ENCODE results near the gene DST.

Gene DST

DNA sequence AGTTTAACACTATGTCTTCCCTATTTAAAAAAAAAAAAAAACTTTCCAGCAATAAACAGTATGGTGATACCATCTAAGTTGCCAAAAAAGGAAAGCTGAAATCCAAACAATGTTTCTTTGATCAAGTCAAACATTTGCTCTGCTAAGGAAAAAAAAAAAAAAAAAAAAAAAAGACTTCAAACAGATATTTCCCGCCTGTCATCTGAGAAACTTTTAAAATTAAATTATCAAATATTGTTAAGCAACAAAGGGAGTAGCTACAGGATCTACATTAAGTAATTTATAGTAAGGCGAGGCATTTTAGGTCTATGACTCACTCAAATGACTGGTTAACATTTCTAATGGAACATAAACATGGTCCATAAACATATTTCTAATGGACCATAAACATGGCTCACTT is 121.2 kb downstream of the DST start:
- TF ChIP-seq ZNF274 (IDR thresholded peaks at IDR 0.05; ENCODE audit: low read depth, low read length): no peak
- H3K4me3 ChIP-seq (ENCODE audit: low read length): no peak overlapping the region

DNA sequence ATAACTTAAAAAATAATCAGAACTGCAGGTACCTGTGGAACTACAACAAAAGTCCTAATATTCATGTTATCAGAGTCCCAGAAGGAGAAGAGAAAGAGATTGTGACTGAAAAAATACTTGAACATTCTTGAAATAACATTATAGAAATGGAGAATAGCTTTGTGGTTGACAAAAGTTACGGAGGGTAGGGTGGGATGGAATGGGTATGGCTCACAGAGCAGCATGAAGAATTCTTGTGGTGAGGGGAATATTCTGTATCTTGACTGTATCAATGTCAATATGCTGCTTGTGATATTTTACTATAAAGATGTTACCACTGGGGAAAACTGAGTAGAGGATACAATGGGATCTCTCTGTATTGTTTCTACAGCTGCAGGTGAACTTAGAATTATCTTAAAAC is 122.5 kb downstream of the DST start:
- TF ChIP-seq ZNF274 (IDR thresholded peaks at IDR 0.05; ENCODE audit: low read depth, low read length): no peak
- no peak overlapping the region for H3K4me3 ChIP-seq (ENCODE audit: low read length)

DNA sequence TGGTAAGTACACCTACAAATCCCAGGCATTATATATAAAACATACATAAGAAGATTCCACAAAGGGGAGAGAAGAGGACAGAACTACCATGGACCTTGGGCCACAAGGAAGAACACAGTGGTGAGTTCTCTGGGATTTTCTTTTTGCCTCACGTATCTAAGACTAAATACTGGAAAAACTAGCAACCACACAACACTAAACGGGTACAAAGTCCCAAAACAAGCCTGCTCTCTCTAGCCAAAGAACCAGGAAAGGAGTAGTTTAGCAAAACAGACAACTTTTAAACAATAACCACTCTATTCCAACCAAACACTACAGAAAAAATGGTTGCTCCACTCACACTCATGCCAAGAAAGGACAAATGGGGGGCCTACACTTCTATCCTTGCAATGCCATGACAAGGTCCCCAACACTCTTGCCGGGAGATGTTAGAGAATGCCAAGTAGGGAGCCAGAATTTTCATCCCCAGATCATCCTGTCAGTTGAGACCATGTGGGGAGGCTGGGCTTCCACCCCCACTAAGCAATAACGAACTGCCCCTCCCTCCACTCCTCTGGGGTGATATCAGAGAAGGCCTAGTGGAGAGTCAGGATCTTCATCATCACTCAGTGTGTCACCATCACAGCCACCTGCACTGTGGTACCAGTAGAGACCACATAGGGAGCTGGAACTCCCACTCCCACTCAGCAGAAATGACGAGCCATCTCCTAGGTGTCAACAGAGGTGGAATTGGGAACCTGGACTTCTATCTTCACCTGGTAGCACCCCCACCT is 123.5 kb downstream of the DST start:
- no peak for TF ChIP-seq ZNF274 (IDR thresholded peaks at IDR 0.05; ENCODE audit: low read depth, low read length)

DNA sequence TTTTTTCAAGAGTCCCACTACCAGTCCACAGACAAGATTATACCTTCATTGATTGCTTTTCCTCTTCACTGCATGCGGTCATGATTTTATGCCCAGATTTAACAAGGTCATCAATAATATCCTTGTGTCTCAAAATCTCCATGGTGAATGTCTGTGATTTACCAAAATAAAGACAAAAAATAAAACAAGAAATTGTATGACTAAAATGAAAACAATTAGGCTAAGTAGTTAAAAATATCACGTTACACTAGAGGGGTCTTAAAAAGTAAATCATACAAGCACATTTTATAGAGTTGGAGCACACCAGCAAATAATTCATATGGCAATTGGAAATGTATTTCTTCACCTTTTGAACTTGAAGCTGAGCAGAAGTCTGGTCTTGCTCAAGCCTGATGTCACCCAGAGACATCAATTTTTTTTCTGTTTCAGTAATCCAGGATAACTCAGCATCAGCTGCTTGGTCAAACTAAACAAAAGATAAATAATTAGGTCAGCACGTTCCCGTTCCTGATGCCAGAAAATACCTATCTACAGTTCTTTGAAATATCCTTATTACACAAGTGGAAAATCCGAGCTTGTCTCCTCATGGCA is 125.4 kb downstream of the DST start:
- H3K4me3 ChIP-seq (ENCODE audit: low read length): no peak overlapping the region
- TF ChIP-seq ZNF274 (IDR thresholded peaks at IDR 0.05; ENCODE audit: low read depth, low read length): no peak

More for the DNA sequence above, 123.5 kb downstream of the DST start:
- no peak overlapping the region for H3K4me3 ChIP-seq (ENCODE audit: low read length)

DNA sequence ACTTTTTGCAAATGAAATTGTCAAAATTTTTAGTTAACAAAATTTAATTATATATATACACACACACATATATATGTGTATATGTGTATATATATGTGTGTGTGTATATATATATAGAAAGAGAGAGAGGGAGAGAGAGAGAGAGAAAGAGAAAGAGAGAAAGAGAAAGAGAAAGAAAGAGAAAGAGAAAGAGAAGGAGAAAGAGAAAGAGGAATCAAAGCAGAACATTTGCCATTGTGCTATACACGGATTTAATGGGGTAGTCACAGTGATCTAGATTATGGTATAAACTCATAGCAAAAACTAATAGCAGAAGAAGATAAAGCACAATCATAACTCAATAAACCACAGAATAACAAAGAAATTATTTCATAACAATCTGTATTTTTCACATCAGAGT is 126.7 kb downstream of the DST start:
- TF ChIP-seq ZNF274 (IDR thresholded peaks at IDR 0.05; ENCODE audit: low read depth, low read length): no peak
- H3K4me3 ChIP-seq (ENCODE audit: low read length): no peak overlapping the region

DNA sequence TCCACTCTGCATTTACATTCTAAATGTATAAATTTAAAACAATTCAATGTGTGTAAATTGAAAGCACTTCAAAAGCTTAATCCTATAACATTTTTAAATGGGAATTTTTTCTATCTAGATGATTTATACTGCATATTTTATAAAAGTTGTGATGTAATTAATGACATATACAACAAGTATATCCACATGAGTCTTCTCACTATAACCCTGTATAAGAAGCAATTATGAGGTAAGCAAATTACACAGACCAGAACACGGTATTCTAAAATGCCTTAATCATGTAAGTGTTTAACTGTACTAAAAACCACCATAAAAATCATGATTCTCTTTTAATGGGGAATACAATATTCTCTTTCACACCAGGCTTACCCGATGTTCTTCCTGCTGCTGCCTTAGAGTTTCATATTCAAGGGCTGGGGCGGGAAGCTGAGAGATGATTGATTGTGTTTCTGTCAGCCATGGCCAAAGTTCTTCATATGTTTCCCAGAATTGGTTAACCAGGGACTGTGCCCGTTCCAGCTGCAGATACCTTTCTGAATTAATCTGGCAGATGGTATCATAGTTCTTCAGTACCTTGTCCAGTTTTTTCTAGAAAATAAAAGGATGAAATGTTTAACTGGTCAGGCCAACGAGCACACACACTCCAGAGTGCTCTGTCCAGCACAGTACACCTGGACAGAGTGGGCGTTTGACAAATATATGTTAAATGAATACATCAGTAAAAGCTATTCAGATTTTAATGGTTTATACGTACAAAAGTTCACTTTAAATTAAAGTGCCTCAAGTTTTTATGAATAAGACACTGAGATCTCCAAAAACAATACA is 127.4 kb downstream of the DST start:
- TF ChIP-seq ZNF274 (IDR thresholded peaks at IDR 0.05; ENCODE audit: low read depth, low read length): no peak
- H3K4me3 ChIP-seq (ENCODE audit: low read length): no peak overlapping the region

DNA sequence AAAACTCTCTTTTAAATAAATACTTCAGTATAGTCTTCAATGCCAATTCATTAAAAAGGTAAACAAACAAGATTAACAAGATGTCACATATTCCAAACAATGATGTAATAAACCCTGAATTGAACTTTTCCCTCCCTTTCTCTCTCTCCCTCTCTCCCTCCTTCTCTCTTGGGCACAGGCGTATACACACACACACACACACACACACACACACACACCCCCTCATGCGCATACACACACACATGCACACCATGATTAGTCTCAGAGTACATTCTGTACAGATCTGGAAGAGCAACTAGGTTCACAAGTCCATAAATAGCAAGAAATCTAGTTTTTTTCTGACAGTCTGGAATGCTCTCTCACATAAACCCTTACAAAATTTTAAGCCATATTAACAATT is 128.3 kb downstream of the DST start:
- no peak overlapping the region for H3K4me3 ChIP-seq (ENCODE audit: low read length)
- no peak for TF ChIP-seq ZNF274 (IDR thresholded peaks at IDR 0.05; ENCODE audit: low read depth, low read length)

DNA sequence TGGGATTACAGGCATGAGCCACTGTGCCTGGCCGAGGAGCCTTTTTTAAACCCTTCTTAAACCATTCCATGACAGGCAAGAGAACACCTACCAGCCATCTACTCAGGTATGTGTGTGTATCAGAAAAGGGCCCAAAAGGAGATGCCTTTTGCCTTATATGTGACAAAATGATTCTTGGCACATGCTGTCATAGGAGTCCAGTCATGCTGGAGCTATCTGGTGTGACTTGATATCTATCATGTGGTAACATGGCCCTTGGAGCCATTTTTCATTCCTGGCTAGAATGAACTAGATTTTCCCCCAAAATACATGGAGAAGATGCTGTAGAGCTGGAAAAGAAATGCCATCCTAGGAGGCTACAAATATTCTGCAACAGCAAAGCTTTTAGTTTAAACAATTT is 129.1 kb downstream of the DST start:
- H3K4me3 ChIP-seq (ENCODE audit: low read length): no peak overlapping the region
- TF ChIP-seq ZNF274 (IDR thresholded peaks at IDR 0.05; ENCODE audit: low read depth, low read length): no peak

DNA sequence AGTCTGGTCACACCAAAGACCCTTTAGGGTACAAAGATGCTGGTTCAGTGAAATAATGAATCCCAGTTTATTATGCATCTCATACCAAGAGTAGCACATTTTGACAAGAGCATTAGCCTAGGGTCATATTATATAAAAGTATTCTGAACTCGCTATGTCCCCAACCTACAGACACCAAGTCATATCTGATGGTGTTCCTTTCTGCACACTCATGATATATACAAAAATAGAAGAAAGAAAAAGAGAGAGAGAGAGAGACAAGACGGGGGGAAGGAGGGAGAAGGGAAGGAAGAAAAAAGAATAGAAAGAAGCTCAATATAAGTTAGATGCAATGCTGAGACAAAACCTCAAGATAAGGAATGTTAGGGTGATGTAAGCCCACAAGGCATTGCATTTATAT is 131.1 kb downstream of the DST start:
- no peak for TF ChIP-seq ZNF274 (IDR thresholded peaks at IDR 0.05; ENCODE audit: low read depth, low read length)
- no peak overlapping the region for H3K4me3 ChIP-seq (ENCODE audit: low read length)

GRCh38 chr6:56510984-56511531 is 131.6 kb downstream of the DST start:
- H3K4me3 ChIP-seq (ENCODE audit: low read length): no peak overlapping the region
- TF ChIP-seq ZNF274 (IDR thresholded peaks at IDR 0.05; ENCODE audit: low read depth, low read length): no peak

- H3K4me3 ChIP-seq (ENCODE audit: low read length): no peak overlapping the region
- no peak for TF ChIP-seq ZNF274 (IDR thresholded peaks at IDR 0.05; ENCODE audit: low read depth, low read length)
Observed at GRCh38 chr6:56509031-56509430, 133.7 kb downstream of the DST start.

DNA sequence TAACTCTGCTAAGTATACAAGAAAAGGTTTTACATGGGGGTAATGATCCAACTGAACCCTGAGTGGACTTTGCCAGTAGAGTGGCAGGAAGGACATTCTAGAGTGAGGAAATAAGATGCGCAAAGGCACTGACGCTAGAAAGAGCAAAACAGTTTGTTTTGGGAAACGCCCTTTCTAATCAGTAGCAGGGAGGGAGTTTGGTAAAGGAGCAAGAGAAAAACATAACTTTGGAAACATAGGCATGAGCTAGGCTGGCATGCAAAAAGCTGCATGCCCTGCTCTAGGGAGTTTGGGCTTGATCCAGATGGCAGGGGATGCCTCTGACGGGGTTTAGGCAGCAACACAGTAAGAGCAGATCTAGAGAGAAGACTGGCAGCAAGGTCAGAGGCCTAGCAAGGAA is 135.2 kb downstream of the DST start:
- no peak overlapping the region for H3K4me3 ChIP-seq (ENCODE audit: low read length)
- TF ChIP-seq ZNF274 (IDR thresholded peaks at IDR 0.05; ENCODE audit: low read depth, low read length): no peak

DNA sequence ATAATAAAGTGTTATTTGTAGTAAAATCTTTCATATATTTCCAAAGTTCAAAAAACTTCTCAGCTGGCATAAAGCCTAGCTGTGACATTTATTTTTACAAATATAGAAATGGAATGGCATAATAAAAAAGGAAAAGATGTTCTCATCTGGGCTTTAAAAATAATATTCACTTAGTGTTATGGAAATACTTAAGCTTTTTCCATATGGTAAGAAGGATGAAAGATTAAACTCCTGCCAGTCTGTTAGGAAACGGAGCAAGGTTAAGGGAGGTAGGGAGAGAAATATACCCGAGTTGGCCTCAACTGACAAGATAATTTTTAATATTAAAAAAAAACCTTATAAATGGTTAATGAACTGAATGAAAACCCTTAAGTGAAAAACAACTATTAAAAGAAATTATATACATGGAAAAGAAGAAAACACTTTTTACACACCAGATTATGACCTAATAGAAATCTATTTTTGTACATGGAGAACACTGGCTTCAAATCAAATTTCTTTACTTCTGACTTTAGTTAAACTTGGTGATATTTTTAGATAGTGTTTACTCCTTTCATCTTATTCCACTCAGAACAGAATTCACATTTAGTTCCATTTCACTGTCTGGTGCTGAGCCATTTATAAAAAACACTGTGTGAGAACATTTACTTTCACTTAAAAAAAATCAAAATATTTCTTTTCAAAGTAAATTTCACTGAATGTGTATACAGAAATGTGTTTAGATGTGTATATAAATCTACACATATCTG is 137.0 kb downstream of the DST start:
- H3K4me3 ChIP-seq (ENCODE audit: low read length): no peak overlapping the region
- no peak for TF ChIP-seq ZNF274 (IDR thresholded peaks at IDR 0.05; ENCODE audit: low read depth, low read length)

GRCh38 chr6:56501993-56502392 is 140.7 kb downstream of the DST start:
- H3K4me3 ChIP-seq (ENCODE audit: low read length): no peak overlapping the region
- TF ChIP-seq ZNF274 (IDR thresholded peaks at IDR 0.05; ENCODE audit: low read depth, low read length): no peak
